ENCODE measurements around the gene CYP39A1.

CYP39A1 gene

GRCh38 chr6:46590765-46591164 is 61.9 kb downstream of the CYP39A1 start:
- ChIA-PET POLR2A (ENCODE audit: low non-redundant PET) (no interaction called here), CTCF (no interaction called here)
- no peak overlapping the region for H3K27ac ChIP-seq
- DNase-seq (ENCODE audit: low spot score), result no peak
- TF ChIP-seq CTCF (conservative IDR thresholded peaks at IDR 0.05; ENCODE audit: low read depth), result no peak

GRCh38 chr6:46586906-46587305 is 65.7 kb downstream of the CYP39A1 start:
- TF ChIP-seq CTCF (conservative IDR thresholded peaks at IDR 0.05; ENCODE audit: low read depth), result no peak
- H3K27ac ChIP-seq, result no peak overlapping the region
- ChIA-PET POLR2A (ENCODE audit: low non-redundant PET) (no interaction called here), CTCF (no interaction called here)
- no peak for DNase-seq (ENCODE audit: low spot score)

DNA sequence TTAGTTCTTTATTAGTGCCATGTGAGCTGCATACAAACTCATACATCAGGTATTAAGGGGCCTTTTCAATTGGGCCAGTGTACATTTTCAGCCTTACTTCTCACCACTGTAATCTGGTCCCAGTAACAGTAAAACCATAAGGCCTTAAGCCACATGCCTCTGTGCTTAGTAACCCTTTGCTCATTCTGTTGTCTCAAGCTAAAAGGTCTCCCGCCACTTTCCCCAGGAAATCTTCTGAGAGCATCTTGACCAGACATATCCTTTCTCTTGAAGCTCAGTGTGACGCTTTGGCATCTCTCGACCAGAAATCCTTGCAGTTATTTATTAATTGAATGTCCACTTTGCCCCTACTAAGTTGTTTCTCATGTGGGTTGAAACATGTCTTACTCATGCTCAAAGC is 68.0 kb downstream of the CYP39A1 start:
- ChIA-PET POLR2A (ENCODE audit: low non-redundant PET) (no interaction called here), CTCF (no interaction called here)
- no peak for DNase-seq (ENCODE audit: low spot score)
- no peak overlapping the region for H3K27ac ChIP-seq
- no peak for TF ChIP-seq CTCF (conservative IDR thresholded peaks at IDR 0.05; ENCODE audit: low read depth)

DNA sequence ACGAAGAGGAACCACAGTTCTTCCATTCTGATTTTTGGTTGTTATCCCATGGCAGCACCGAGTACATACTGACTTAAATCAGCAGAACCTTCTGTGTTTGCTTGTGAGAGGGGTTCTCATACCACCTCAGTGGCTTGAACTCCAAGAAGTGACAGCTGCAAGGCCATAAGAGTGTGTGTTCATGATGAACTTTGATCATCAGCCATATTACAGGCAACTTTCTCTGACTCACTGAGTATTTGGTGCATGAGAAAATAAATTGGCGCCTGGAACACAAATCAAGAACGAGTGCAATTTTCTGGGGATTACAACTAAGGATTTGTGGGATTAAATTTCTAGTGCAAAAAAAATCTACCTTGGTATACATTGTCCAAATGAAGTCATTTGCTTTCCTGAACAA is 68.9 kb downstream of the CYP39A1 start:
- POLR2A ChIA-PET (ENCODE audit: low non-redundant PET), result no interaction called here
- no peak for DNase-seq (ENCODE audit: low spot score)
- CTCF ChIA-PET, result no interaction called here
- TF ChIP-seq CTCF (conservative IDR thresholded peaks at IDR 0.05; ENCODE audit: low read depth), result no peak
- no peak overlapping the region for H3K27ac ChIP-seq

- ChIA-PET POLR2A (ENCODE audit: low non-redundant PET) (no interaction called here), CTCF (no interaction called here)
- TF ChIP-seq CTCF (conservative IDR thresholded peaks at IDR 0.05; ENCODE audit: low read depth), result no peak
- DNase-seq (ENCODE audit: low spot score), result no peak
- H3K27ac ChIP-seq, result no peak overlapping the region
Measured at GRCh38 chr6:46583081-46583480, 69.5 kb downstream of the CYP39A1 start.

- ChIA-PET POLR2A (ENCODE audit: low non-redundant PET) (no interaction called here), CTCF (no interaction called here)
- DNase-seq (ENCODE audit: low spot score), result no peak
- TF ChIP-seq CTCF (conservative IDR thresholded peaks at IDR 0.05; ENCODE audit: low read depth), result no peak
- no peak overlapping the region for H3K27ac ChIP-seq
Measured at GRCh38 chr6:46581459-46582177, 71.0 kb downstream of the CYP39A1 start.

Data from RWPE1 (cell line).